M059J (cell line): Measurements from ENCODE around the gene ISM2. TPM values are rescaled to one million over a fixed set of nuclear protein-coding genes. Genes with fewer than 3 reads are reported as not detected.

ENCODE experiments used
- DNase-seq: peaks from one replicate; pipeline ENCODE4 v3.0.0-alpha.2; 2012; ENCODE audit warnings: low read depth
- total RNA-seq: library from RNA; depleted of rRNA; stranded (reverse); fragments of >200 nt; shearing (Covaris generic); gene quantifications from 2 replicates; pipeline ENCODE4 v1.2.3, GENCODE V29; 2014; rRNA removed

Gene ISM2
- total RNA-seq, 1 experiment from 2014 or later, result 0.54 TPM

DNA sequence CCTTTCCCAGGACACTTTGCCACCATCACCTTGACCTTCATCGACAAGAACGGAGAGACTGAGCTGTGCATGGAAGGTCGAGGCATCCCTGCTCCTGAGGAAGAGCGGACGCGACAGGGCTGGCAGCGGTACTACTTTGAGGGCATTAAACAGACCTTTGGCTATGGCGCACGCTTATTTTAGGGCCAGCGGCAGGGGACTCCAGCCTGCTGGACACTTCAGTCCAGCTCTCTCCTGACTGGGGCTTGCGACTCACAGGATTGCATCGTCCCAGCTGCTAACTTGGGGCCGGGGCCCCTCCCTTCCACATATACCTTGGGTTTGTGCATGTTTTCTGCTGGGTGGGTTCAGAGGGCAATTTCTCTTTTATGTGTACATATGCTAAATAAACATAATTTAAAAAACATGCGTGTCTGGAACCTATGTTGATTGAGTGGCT lies 29.5 kb downstream of the ISM2 start:
- no peak for DNase-seq

DNA sequence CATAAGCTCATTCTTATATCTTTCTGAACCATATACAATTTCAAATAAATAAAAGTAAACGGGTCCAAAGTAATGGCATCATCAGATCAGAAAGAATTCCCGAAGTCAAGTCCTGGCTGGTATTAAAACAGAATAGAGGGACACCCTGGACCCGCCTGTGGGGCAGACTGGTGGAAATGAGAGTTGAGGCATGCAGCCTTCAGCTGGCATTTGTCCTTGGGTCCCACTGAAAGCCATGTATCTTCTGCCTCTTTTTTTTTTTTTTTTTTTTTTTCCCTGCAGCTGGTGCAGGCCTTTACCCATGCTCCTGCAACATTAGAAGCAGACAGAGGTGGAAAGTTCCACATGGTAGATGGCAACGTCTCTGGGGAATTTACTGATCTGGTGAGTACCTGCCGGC lies 30.8 kb downstream of the ISM2 start:
- no peak for DNase-seq

DNA sequence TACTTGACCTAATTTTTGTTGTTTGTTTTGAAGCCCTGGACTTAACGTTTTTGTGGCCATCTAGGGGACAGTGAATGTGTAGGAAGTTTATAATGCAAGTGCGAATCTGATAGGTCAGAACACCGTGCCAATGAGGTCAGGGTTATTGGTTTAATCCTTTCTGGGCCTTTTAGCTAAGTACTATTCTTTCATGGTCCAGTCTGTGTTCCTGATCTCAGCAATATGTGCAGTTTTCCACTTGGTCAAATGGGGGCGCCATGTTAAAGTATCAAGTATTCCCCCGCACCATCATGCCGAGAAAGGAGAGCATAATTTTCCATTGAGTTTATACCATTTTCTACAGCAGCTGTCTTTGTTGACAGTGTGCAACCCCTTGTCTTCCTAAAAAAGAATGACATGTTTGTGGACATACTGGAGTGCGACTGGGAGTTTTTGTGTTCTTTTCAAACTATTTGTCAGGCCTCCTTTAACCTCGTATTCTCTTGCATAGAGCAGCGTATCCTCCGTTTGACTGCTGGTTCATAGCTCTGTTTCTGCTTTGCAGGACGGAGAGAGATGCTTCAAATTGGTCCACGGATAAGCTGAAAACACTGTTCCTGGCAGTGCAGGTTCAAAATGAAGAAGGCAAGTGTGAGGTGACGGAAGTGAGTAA lies 39.4 kb downstream of the ISM2 start:
- DNase-seq, result peak; percentile 58

DNA sequence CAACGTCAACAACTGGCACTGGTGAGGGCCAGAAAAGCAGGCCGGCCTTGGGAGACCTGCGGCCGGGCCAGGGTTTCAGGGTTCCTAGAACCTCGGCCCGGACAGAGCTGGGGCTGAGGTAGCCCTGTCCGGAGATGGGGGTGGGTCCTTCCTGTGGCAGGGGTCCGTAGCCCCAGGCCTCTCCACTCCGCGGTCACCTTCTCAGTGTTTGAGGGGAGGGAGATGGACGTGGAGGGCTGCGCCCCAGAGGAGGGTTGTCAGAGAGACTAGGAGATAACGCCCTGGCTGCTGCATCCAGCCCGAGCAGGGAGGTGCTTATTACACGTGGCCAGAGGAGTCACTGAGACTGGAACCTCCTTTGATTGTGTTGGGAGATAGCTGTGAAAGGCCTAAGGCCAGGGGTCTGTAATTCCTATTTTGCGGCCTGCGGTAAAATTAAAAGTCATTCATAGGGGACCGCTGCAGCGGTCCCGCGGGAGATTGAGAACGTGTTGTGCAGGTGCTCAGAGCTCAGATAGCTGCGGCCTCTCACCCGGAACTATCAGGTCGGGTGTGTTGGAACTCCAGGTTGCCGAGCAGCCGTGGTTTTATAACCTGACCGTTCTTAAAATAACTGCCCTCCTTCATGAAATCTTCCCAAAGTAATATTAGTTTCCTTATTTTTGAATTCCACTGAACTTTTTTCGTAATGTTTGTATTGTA lies 40.2 kb downstream of the ISM2 start:
- DNase-seq, result peak; percentile 49

DNA sequence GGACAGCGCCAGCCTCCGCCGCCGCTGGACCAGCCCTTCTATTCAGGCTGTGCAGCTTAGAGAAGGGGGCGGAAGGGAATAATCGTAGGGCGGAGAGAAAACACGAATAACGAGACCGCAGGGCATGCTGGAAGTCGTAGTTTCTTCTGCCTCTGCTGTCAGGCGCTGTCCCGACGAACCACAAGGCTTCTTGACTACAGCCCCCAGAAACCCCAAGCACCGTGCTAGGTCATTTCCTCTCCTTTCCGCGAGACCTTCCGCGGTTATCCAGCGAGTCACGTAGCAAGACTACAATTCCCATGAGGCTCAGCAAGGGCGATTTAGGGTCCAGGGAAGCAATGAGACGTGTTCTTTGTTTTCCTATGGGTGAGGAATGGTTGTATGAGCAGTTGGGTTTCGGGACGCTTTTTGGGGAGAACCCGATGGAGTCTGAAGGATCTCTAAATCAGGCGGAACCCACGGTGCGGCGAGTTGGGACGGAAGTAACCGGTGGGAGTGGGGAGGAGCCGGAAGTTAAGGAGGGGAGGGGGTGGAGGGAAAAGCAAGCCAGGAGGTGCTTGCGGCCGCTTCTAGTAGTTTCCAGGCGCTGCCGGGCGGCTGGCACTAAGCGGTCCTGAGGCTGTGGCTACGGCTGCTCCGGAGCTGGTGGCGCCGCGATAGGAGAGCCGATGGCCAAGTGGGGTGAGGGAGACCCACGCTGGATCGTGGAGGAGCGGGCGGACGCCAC lies 40.9 kb downstream of the ISM2 start, which contains the start of the genes AHSA1 and VIPAS39:
AHSA1 (plus strand) TSS at position 572 of the 727 bp plus-strand sequence; CDS start at position 669, 97 bp downstream.
VIPAS39 (minus strand) TSS at position 80 of the 727 bp plus-strand sequence. CDS start 3,499 bp downstream, outside the sequence.
- DNase-seq, result peak; percentile 99

DNA sequence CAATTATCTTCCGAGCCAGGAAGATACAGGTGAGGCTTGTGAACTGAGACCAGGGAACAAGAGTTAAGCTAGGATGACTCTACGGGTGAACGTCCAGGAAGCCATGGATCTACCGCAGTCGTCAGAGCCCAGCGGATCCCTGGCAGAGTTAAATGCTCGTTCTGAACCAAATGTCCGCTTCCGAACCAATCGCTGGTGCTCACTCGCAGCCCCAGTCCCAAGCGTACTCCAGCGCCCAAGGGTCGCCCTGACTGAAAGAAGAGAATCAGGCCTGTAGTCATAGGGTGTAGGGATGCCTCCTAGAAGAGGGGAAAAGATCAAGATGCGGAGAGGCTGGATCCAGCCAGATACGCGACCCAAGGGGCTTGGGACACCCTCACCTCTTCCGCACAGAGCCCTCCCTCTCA lies 41.5 kb downstream of the ISM2 start:
- no peak for DNase-seq

DNA sequence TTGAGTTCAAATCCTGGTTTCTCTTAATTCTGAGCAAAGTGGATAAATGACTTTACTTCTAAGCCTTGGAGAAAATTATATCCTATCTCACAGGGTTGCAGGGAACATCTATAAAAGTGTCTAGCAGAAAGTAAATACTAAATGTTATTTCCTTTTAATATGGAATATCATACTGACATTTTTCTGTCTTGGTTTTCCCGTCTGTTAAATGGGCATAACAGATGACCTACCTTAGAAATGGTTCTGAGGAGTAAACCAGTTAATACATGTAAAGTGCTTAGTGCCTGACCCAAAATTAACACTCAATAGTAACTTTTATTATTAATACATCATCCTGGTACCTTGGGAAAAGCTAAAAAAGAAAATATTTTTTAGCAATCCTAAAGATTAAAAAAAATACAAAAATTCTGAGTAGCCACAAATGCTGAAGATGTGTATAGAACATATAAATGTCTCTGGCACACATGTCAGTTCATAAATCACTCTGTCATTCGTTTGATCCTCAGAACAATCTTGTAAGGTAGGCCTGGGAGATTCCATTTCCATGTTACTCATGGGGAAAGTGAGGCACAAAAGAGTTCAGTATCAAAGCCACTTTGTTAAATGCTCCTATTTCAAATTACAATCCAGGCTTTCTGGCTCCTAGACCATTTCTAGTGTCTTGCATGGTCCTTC lies 42.5 kb downstream of the ISM2 start:
- no peak for DNase-seq

DNA sequence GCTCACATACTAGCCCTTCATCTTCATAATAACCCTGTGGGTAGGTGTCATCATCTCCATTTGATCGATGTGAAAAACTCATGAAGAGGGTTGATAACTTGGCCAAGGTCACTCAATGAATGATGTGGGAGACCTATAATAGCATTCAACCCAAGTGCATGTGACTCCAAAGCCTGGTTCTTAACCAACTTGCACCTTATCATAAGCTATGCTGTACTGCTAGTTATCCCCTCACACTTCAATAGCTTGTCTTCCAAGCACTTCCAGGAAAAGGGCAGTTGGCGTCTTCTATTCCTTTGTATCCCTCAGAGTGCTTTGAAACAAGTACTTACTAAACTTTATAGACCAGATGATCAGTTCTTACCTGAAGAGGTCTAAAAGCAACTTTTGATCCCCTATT lies 56.4 kb downstream of the ISM2 start:
- DNase-seq, result no peak

DNA sequence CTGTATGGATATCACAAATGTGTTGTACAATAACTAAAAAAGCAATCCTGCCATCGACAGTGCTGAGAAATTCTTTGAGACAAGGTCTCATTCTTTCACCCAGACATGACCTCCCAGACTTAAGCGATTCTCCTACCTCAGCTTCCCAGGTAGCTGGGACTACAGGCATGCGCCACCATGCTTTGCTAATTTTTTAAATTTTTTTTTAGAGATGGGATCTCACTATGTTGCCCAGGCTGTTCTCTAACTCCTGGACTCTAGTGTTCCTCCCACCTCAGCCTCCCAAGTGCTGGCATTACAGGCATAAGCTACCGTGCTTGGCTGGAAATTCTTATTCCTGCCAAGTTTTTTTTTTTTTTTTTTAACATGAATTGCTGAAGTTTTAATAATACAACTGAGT lies 58.8 kb downstream of the ISM2 start:
- no peak for DNase-seq

DNA sequence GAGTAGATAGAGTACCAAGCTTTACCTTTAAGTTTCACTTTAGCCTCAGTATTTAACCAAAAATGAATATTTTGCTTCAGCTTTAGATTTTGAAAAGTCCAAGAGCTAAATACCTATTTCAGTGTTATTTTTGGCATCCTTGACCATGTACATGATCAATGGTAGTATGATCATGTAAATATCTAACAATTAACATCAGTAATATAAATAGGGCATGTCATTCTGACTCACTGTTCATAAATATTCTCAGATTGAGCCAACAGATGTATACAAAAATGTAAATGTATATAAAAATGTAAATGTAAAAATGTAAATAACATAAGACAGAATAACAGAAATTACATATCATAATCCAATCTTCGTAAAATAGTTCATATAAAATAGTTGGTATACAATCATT lies 60.0 kb downstream of the ISM2 start:
- no peak for DNase-seq

DNA sequence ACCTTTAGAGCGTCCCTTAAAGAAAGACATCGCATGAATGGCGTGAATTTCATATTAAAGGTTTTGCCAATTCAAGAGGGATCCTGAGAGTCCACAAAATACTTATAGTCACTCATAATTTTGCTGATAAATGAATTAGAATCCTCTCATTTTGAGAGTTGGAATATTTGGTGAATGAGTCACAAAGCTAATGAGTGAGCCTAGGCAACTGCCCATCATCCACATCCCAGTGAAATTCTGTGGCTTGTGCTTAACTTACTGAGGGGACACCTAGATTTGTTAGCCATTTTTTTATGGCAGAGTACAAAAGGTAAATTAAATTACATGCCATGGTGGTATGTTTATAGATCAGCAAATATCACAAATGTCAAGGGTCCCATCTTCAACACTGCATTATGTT lies 62.6 kb downstream of the ISM2 start:
- DNase-seq, result peak; percentile 39

DNA sequence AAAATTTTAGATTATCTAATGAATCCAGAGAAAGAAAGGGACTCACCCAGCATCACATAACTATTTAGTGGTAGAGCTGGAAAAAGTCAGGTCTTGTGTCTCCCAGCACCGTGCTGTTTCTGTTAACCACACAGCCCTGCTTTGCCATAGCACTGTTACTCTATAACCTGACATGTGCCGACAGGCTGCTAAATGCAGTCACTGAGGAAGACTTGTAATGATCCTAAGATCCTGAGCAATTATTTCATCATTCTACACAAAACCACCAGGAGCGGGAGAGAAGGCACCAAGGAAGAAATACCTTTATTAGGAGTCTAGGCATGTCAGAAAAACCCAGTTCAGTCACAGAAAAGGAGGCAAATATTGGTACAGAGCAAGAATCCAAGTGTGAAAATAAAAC lies 72.2 kb downstream of the ISM2 start:
- DNase-seq, result no peak

DNA sequence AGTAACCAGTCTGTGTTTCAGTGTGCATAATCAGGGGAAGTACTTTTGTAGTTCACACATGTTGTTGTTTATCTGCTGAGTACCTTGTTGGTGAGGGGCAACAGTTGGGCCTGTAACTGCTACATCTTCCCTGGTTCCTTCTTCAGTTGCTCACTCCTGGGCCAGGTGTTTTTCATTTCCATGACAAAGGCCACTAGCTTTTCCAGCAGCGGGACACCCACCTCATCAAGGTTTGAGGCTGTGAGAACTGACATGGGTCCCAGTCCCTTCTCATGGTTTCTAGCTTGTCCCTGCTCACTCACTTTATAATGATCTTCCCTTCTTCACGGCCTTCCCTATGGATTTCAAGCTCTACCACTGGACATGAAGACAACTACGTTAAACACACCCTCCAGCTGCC lies 73.8 kb downstream of the ISM2 start:
- no peak for DNase-seq

Other genes with a start within 250 kb of the ISM2 start
- not detected in 2 replicates for gene NGB, start 227.6 kb downstream of the ISM2 start, total RNA-seq
- gene POMT2, start 177.9 kb downstream of the ISM2 start, total RNA-seq, result 8.9 and 15.4 TPM in 2 replicates
- 20.3 and 22.3 TPM in 2 replicates for gene GSTZ1, start 177.8 kb downstream of the ISM2 start, total RNA-seq
- 6.1 and 10.6 TPM in 2 replicates for gene TMED8, start 121.7 kb downstream of the ISM2 start, total RNA-seq
- gene SAMD15, start 121.4 kb downstream of the ISM2 start, total RNA-seq, result 0.59 and 1.4 TPM in 2 replicates
- not detected in 2 replicates for gene NOXRED1, start 75.3 kb downstream of the ISM2 start, total RNA-seq
- 19.4 and 21.3 TPM in 2 replicates for gene VIPAS39, start 41.2 kb downstream of the ISM2 start, total RNA-seq
- 79.3 and 133 TPM in 2 replicates for gene AHSA1, start 40.7 kb downstream of the ISM2 start, total RNA-seq
- gene SPTLC2, start 117.8 kb upstream of the ISM2 start, total RNA-seq, result 12.5 and 18.8 TPM in 2 replicates
- 20.4 and 27.7 TPM in 2 replicates for gene ALKBH1, start 209.2 kb upstream of the ISM2 start, total RNA-seq
- gene SLIRP, start 209.3 kb upstream of the ISM2 start, total RNA-seq, result 332 and 421 TPM in 2 replicates